Stimulated activated CD8-positive, alpha-beta memory T cell treated with anti-CD3 and anti-CD28 coated beads, Interleukin-4, amount 100 ng/mL, for 1 hour (primary cell): ENCODE results near the gene PRLH.

Experiments
- DNase-seq, 2 donors: peaks; one replicate each; pipeline ENCODE4 v3.0.0-alpha.2; 2020; ENCODE audit warnings: low read depth in 2 of 2, low spot score in 1 of 2

The PRLH gene, protein sequence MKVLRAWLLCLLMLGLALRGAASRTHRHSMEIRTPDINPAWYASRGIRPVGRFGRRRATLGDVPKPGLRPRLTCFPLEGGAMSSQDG

DNA sequence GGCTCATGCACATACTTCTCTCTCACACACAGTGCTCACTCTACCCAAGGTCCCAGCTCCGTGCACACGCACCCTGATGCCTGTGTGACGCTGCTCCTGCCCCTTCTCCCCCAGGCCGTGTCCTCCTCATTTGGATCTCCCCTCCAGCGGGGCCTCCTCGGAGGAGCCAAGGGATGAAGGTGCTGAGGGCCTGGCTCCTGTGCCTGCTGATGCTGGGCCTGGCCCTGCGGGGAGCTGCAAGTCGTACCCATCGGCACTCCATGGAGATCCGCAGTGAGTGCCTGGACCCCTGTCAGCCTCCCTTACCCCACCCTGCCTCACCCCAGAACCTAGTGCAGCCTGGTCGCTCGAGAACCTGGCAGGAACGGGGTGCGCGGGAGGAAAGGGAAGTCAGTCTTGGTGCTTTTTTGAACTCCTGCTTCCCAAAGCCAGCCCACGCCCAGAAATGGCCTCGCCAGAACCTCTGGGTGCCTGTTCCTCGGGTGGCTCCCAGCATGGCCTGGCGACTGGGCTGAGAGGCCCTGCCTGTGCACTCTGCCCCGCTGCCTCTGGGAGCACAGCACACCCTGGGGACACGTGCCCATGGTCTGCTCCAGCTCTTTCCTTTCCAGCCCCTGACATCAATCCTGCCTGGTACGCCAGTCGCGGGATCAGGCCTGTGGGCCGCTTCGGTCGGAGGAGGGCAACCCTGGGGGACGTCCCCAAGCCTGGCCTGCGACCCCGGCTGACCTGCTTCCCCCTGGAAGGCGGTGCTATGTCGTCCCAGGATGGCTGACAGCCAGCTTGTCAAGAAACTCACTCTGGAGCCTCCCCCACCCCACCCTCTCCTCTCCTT lies at the start of gene PRLH:
PRLH (plus strand) TSS at position 174 of the 835 bp plus-strand sequence; CDS start at position 174, 0 bp downstream.
- DNase-seq = no peak

- DNase-seq = no peak
Observed at GRCh38 chr2:237517163-237517562, 49.2 kb upstream of the PRLH start.

GRCh38 chr2:237517990-237518389 lies 48.4 kb upstream of the PRLH start:
- DNase-seq = no peak

GRCh38 chr2:237519506-237520245 lies 46.7 kb upstream of the PRLH start:
- DNase-seq = no peak

- DNase-seq = no peak
Observed at GRCh38 chr2:237520290-237520689, 46.1 kb upstream of the PRLH start.

GRCh38 chr2:237524631-237525030 lies 41.7 kb upstream of the PRLH start:
- no peak for DNase-seq

DNA sequence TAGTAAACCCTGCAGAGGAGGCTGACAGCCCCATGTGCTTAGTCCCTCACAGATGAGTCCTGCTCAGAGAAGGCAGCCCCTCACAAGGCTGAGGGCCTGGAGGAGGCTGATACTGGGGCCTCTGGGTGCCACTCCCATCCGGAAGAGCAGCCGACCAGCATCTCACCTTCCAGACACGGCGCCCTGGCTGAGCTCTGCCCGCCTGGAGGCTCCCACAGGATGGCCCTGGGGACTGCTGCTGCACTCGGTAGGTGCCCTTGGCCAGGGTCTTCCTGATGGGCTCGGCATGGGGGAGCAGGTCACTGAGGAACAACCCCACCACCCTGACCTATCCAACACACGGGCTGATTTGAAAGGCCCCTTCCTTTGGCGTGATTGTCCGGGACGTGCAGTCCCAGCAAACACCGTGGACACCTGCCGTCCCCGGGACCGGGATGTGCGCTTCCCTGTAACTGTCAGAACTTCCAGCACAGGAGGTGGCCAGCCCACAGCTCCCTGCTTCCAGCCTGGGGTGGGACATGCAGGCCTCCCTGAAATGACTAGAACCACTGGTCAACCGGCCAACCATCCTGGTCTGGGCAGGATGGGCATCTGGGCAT lies 40.7 kb upstream of the PRLH start:
- no peak for DNase-seq

- DNase-seq = no peak
Observed at GRCh38 chr2:237527233-237527632, 39.1 kb upstream of the PRLH start.

DNA sequence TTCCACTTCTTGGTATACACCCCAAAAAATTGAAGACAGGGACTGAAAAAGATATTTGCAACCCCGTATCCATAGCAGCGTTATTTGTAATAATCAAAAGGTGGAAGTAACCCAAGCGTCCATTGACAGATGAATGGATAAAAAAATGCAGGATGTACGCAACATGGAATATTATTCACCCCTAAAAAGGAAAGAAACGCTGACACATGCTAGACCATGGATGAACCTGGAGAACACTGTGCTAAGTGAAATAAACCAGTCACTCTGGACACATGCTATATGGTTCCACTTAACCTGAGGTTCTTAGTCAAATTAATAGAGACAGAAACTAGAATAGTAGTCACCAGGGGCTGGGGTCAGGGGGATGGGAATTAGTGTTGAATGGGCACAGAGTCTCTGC lies 38.6 kb upstream of the PRLH start:
- DNase-seq = no peak

DNA sequence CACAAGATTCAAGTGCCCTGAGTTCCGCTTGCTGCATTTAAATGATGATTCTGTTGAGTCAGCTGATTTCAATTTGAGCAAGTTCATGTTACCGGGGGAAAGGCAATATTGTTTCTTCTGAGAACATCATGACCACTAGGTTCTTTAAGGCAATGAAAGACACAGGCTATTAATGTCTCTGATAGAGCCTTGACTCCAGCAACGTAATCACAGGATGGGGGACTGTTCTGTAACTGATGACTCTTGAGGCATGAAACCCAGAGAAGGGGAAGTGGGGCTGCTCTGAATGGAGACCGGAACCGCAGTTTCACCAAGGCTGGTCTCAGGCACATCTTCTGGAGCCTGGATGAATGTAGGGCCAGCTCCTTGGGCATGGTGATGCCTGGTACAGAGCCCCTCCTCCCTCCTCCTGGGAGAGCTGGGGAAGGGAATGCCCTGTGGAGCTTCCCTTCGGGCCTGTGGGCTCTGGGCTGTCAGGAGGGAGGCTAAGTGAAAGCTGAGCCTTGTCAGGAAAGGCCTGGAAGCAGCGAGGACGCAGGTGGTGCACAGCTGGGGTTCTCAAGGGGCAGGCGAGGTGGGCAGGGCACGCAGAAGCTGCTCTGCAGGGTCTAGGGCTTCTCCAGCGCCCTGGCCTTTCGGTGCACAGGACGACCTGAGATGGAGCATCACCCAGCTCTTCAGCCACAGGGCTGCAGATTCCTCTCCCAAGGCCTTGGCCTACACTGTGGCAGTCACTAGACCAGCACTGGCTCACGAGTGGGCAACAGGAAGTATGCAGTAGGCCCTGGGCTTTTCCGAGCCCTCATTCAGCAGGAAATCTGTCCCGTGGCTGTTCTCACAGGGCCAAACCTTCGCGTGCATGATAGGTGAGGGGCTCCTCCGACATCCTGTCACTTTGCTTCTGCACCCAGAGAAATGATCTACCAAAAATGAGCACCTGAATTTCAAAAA lies 36.6 kb upstream of the PRLH start:
- DNase-seq = no peak

- no peak for DNase-seq
Observed at GRCh38 chr2:237530472-237531433, 35.6 kb upstream of the PRLH start.

DNA sequence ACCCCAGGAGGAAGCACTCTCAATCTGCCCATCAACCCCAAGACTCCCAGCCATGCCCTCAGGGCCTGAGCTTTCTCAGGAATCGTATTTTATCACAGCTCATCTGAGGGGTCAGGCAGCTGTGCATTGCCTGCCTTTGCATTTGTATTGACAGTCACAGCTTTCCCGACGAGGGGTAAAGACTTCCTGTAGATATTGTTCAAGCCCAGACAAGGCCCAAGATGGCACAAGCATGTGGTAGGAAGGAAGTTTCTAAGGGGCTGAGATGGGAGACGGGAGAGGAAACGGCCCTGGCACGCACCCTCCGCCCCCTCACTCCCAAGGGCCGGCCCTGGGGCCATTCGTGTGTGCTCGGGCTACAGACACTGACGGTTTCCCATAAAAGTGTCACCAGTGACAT lies 34.2 kb upstream of the PRLH start:
- DNase-seq = no peak

GRCh38 chr2:237533668-237534161 lies 32.7 kb upstream of the PRLH start:
- no peak for DNase-seq

- DNase-seq = no peak
Observed at GRCh38 chr2:237534380-237534779, 32.0 kb upstream of the PRLH start.

DNA sequence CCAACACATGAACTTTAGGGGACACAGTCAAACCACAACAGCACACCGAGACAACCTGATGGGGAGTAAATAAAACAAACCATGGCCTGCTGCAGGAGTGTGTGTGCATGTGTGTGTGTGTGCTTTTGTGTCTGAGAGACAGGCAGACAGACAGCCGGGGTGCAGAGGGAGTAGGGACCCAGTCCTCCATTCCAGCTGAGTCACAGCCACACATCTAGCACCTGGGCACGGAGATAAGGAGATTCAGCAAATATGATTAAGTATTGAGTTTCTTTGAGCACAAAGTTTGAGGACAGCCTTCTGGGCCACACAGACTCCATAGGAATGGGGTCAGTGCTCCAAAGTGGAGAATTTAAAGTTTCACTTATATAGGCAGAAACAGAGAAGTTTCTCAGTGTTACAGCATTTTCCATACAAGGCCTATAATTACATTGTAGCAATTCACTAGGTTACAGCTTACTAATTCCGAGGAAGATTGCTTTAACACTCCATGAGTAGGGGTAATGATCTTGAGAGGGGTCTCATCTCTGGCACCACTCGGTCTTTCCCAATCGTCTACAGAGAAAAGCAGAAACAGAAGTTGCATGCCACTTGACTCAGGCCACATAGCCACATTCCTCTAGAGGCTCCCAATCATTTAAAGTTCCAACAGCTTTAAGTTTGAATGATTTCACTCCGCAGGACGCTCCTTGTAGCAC lies 30.8 kb upstream of the PRLH start:
- DNase-seq = no peak

- DNase-seq = no peak
Observed at GRCh38 chr2:237536083-237536415, 30.3 kb upstream of the PRLH start.

- no peak for DNase-seq
Observed at GRCh38 chr2:237536617-237537016, 29.8 kb upstream of the PRLH start.

DNA sequence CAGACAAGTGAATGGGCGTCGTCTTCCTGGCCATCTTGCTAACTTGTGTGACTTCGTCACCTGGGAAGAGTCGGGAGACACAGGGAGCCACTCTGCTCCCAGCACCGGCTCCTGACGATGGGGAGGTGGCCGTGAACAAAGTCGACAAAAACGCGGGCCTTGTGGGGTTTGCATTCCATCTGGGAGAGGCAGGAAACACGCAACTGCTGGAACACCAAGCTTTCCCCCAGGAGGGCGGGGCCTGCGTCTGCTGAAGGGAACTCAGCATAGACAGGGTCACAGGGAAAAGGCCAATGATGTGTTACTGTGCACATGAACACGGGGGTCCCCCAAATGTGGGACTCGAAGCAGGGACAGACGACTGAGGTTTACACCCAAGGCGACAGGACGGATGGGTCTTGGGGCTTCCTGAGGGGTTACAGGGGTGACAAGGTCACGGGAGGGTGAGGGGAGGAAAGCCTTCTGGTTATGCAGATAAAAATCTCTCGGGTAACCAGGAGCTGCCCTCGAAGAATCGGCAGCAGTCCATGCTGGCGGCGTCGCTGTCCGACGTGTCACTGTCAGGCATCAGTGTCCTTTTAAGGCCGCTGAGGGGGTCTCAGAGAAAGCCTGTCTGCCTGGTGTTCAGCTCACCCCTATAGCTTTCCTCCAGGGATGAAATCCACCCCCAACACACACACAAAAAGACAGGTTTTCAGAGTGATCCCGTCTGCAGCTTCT lies 28.2 kb upstream of the PRLH start:
- DNase-seq = no peak
